ENCODE measurements around the gene LAMC2. TPM values are rescaled to one million over a fixed set of nuclear protein-coding genes. Genes with fewer than 3 reads are reported as not detected.

LAMC2 gene
- polyA plus RNA-seq, 6 donors from 2014 or later: not detected

Other genes with a start within 250 kb of the LAMC2 start
- not detected for gene SHCBP1L, start 233.1 kb upstream of the LAMC2 start, polyA plus RNA-seq (ENCODE audit: low read depth in 6 of 6)
- 10 to 100 TPM in 5 of 6 donors, 1 to 10 TPM in 1; 5.9 to 17.6 (median 13.5) TPM for gene LAMC1, start 162.8 kb upstream of the LAMC2 start, polyA plus RNA-seq (ENCODE audit: low read depth in 6 of 6)
- gene NMNAT2, start 232.1 kb downstream of the LAMC2 start, polyA plus RNA-seq (ENCODE audit: low read depth in 6 of 6): not detected

All from naive B cell (primary cell).